HG02973 (cell line): ENCODE results near the gene NLRP11.

Experiments
- ATAC-seq: cut with Tn5 transposase; IDR thresholded peaks from one replicate; pipeline ENCODE4 v1.9.1; 2021; ENCODE audit warnings: moderate library complexity; ENCODE audit not compliant: unreplicated experiment

NLRP11 gene

DNA sequence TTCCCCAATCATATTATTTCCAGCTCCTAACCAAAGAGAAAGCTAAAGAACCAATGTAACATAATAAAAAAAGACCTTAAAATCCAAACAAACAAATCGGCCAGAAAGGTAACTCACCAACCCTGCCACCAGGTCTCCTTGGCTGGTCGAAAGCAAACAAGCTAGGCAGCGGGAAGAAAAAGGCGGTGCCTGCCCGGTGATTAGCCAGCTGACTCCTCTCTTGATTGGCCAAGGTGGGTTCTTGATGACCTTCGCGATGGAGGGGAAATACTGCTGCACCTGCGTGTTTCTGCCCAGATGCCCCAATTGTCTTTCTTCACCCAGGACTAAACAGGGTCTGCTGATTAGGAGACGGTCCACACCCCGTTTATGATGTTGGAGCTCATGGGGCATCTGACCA lies at the start of gene NLRP11:
TSS of gene NLRP11 (minus strand) at position 154 of the 400 bp plus-strand sequence. CDS start 13,825 bp downstream, outside the sequence.
- ATAC-seq: no peak

GRCh38 chr19:55877211-55877610 lies 45.4 kb upstream of the NLRP11 start:
- no peak for ATAC-seq

DNA sequence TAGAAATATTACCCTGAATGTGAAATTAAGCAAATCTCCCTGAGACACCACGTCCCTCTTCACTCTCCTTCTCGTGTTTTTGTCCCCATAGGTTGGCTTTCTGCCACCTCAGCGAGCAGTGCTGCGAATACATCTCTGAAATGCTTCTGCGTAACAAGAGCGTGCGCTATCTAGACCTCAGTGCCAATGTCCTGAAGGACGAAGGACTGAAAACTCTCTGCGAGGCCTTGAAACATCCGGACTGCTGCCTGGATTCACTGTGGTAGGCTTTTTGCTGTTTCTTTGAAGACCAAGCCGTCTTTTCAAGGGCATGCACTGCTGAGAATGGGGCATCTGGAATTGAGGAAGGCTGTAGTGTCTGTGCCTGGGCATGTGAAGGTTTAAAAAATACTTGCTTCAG lies 38.9 kb upstream of the NLRP11 start:
- no peak for ATAC-seq

- no peak for ATAC-seq
Observed at GRCh38 chr19:55867101-55867500, 35.3 kb upstream of the NLRP11 start.

- ATAC-seq: no peak
Observed at GRCh38 chr19:55866521-55866920, 34.7 kb upstream of the NLRP11 start.

DNA sequence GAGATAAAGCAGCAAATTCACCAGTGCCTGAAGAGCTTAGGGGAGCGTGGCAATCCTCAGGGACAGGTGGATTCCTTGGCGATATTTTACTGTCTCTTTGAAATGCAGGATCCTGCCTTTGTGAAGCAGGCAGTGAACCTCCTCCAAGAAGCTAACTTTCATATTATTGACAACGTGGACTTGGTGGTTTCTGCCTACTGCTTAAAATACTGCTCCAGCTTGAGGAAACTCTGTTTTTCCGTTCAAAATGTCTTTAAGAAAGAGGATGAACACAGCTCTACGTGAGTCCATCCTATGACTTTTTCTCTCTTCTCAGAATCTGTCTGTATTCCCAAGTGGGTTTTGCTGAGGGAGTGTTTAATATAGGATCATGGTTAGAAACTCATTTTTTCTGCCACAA lies 27.2 kb upstream of the NLRP11 start:
- ATAC-seq: no peak

DNA sequence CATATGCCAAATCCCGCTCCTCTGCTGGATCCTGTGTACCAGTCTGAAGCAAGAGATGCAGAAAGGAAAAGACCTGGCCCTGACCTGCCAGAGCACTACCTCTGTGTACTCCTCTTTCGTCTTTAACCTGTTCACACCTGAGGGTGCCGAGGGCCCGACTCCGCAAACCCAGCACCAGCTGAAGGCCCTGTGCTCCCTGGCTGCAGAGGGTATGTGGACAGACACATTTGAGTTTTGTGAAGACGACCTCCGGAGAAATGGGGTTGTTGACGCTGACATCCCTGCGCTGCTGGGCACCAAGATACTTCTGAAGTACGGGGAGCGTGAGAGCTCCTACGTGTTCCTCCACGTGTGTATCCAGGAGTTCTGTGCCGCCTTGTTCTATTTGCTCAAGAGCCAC lies 26.6 kb upstream of the NLRP11 start:
- ATAC-seq: no peak

- ATAC-seq: no peak
Observed at GRCh38 chr19:55857974-55858373, 26.2 kb upstream of the NLRP11 start.

DNA sequence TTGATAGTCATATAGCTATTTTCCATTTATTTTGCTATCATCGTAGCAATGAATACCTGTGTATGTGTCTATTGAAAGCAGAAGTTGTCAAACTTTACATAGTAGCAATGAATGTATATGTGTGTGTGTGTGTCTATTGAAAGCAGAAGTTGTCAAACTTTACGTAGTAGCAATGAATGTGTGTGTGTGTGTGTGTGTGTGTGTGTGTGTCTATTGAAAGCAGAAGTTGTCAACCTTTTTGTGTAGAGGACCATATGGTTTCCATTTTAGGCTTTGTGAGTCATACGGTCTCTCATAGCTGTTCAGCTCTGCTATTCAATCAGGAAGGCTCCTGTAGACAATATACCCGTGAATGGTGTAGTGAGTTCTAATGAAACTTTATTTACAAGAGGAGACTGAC lies 25.4 kb upstream of the NLRP11 start:
- no peak for ATAC-seq

DNA sequence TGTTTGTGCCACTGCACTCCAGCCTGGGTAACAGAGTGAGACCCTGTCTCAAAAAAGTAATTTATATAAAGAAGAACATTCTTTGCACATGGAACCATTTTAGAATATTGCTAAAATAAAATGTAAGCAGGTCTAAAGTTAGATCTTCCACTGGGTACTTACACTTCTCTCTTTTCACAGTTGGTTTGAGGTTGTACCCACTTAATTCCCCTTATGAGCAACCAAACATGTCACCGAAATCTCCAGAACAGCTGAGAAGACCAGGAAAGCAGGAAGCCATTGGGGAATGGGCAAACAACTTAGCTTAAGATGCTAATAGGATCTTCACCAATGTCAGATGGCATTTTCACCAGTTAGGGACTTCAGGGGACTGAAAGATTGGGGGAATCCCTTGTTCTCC lies 23.4 kb upstream of the NLRP11 start:
- ATAC-seq: no peak

DNA sequence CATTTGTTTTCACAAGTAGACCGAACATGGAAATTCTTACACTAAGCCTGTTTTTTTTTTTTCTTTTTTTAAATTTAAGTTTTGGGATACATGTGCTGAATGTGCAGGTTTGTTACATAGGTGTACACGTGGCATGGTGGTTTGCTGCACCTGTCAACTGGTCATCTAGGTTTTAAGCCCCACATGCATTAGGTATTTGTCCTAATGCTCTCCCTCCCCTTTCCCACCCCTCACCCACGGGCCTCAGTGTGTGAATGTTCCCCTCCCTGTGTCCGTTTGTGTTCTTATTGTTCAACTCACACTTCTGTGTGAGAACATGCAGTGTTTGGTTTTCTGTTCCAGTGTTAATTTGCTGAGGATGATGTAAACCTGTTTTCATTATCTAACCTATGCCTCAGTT lies 7.1 kb upstream of the NLRP11 start:
- ATAC-seq: no peak

GRCh38 chr19:55838251-55838650 lies 6.5 kb upstream of the NLRP11 start:
- no peak for ATAC-seq

GRCh38 chr19:55836340-55836739 lies 4.5 kb upstream of the NLRP11 start, which contains the start of gene NLRP4:
NLRP4 (plus strand) TSS chr19:55836540; CDS start chr19:55852081, 15,541 bp downstream.
- ATAC-seq: no peak

DNA sequence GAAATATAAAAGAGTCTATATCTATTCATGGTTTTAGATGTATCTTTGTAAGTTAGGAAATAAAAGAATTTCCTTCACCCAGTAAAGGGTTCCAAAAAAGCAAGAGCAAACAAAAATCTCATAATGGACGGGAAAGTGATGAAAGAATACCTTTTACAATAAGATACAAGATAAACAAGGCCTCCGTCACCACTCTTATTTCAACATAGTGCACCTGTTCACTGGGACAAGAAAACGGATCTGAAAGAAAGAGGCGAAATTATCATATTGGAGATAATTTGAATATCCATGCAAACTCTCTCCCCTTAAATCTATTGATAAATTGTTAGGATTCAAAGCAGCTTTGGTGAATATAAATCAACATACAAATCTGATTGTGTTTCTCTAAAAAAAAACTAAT lies 877 bp upstream of the NLRP11 start:
- ATAC-seq: no peak

DNA sequence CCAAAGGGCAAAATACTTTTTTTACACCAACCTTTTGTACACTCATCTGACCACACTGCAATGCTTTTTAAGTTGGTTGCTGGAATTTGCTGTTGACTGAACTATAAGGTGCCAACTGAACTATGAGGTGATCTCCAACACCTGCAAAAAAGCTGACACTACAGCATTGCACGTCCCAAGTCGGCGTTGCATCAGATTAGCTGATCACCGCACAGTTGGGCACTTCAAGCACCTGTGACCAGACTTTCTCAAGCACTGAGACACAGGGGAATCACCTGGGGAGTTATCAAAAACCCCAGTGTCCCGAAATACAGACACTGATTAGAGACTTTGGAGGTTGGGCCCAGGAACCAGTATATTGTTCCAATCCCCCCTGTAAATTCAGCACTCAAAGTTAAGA lies 1.1 kb downstream of the NLRP11 start:
- no peak for ATAC-seq

DNA sequence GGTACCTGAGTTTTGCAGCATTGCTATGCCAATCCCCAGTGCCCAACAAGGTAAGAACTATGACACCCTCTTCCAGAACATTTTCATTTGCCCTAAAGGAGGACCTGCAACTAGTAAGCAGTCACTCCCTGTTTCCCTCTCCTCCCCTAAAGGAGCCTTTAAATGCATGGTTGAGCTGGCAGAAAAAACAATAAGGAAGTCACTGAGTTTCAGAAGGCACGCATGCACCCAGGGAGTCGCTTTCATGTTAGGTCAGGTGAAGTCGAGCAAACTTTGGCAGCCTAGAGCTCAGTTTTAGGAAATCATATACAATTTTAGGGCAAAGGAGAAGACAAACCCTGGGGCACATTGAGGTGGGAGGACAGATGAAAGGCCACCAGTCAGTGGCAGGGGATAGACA lies 11.8 kb downstream of the NLRP11 start:
- ATAC-seq: no peak

GRCh38 chr19:55813906-55814305 lies 17.9 kb downstream of the NLRP11 start:
- ATAC-seq: no peak

- no peak for ATAC-seq
Observed at GRCh38 chr19:55812449-55812848, 19.4 kb downstream of the NLRP11 start.

DNA sequence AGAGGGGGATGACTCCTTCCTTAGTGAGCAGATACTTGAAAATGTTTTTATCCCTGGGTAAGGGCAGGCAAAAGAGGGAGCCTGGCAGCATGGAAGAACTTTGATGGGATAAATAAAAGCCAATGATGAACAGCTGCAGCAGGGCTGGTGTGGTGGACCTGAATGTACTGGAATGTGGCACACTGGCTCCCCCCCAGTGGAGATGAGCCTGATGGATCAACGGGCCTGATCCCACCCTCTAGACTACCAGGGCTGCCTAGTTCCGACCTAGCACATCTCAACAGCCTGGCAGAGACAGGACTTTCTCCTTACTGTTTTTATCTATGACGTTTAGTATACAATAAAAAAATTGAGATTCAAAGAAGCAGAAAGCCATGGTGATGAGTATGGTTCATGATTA lies 20.5 kb downstream of the NLRP11 start:
- ATAC-seq: no peak

GRCh38 chr19:55809381-55810058 lies 22.3 kb downstream of the NLRP11 start:
- no peak for ATAC-seq

DNA sequence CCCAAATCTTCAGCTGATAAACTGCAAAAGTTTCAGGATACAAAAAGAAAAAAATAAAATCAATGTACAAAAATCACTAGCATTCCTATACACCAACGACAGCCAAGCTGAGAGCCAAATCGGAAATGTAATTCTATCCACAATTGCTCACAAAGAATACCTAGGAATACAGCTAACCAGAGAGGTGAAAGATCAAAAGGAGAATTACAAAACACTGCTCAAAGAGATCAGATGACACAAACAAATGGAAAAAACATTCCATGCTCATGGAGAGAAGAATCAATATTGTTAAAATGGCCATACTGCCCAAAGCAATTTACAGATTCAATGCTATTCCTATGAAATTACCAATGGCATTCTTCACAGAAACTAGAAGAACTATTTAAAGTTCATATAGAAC lies 29.5 kb downstream of the NLRP11 start:
- no peak for ATAC-seq

- ATAC-seq: no peak
Observed at GRCh38 chr19:55801416-55801815, 30.4 kb downstream of the NLRP11 start.

GRCh38 chr19:55795021-55795420 lies 36.8 kb downstream of the NLRP11 start:
- no peak for ATAC-seq
